ENCODE data around the gene ARFGAP1. TPM values are rescaled to one million over a fixed set of nuclear protein-coding genes. Genes with fewer than 3 reads are reported as not detected.

The ARFGAP1 gene
- total RNA-seq, 3 donors from 2014 or later: 76.5 to 85.8 (median 82.4) TPM

GRCh38 chr20:63290136-63290676 is 17.6 kb downstream of the ARFGAP1 start:
- intact Hi-C loops (cut with DNase I, micrococcal nuclease): no loop called here
- H3K4me1 ChIP-seq (ENCODE audit: low read depth): no peaks in the 10 kb centered on the region
- DNase-seq (no peak), ATAC-seq (no peak)
- no peak overlapping the region for H3K4me3 ChIP-seq
- H3K36me3 ChIP-seq (ENCODE audit: low read depth): no peaks in the 10 kb centered on the region
- H3K9me3 ChIP-seq: no peaks in the 10 kb centered on the region
- TF ChIP-seq CTCF (IDR thresholded peaks at IDR 0.05): no peak

GRCh38 chr20:63290677-63291472 is 18.3 kb downstream of the ARFGAP1 start:
- TF ChIP-seq CTCF (IDR thresholded peaks at IDR 0.05): peak; percentile 75
- intact Hi-C loops (cut with DNase I, micrococcal nuclease): no loop called here
- Histone ChIP-seq H3K9me3 (no peaks in the 10 kb centered on the region), H3K4me1 (ENCODE audit: low read depth) (no peaks in the 10 kb centered on the region), H3K36me3 (ENCODE audit: low read depth) (no peaks in the 10 kb centered on the region), H3K4me3 (no peak overlapping the region)
- ATAC-seq: peak; percentile 72
- peak in 2 of 3 donors; percentile 64 to 73 for DNase-seq

- H3K4me3 ChIP-seq: no peak overlapping the region
- no peak for DNase-seq
- no peaks in the 10 kb centered on the region for H3K4me1 ChIP-seq (ENCODE audit: low read depth)
- H3K36me3 ChIP-seq (ENCODE audit: low read depth): no peaks in the 10 kb centered on the region
- TF ChIP-seq CTCF (IDR thresholded peaks at IDR 0.05): no peak
- intact Hi-C loops (cut with DNase I, micrococcal nuclease): no loop called here
- H3K9me3 ChIP-seq: no peaks in the 10 kb centered on the region
- ATAC-seq: no peak
These were observed 19.2 kb downstream of the ARFGAP1 start for GRCh38 chr20:63291811-63292210.

GRCh38 chr20:63292292-63292701 is 19.7 kb downstream of the ARFGAP1 start:
- Histone ChIP-seq H3K4me3 (no peak overlapping the region), H3K9me3 (no peaks in the 10 kb centered on the region), H3K4me1 (ENCODE audit: low read depth) (no peaks in the 10 kb centered on the region), H3K36me3 (ENCODE audit: low read depth) (no peaks in the 10 kb centered on the region)
- no peak for TF ChIP-seq CTCF (IDR thresholded peaks at IDR 0.05)
- ATAC-seq: peak; percentile 11
- intact Hi-C loops (cut with DNase I, micrococcal nuclease): no loop called here
- no peak for DNase-seq

GRCh38 chr20:63292904-63293303 is 20.3 kb downstream of the ARFGAP1 start, which contains the start of gene COL20A1:
COL20A1 (plus strand) TSS chr20:63293186; CDS start chr20:63295108, 1,922 bp downstream.
- DNase-seq: no peak
- no peaks in the 10 kb centered on the region for H3K9me3 ChIP-seq
- no peak within 1 kb of the TSS for H3K4me3 ChIP-seq
- no peaks in the 10 kb centered on the region for H3K36me3 ChIP-seq (ENCODE audit: low read depth)
- ATAC-seq: no peak
- no peaks in the 10 kb centered on the region for H3K4me1 ChIP-seq (ENCODE audit: low read depth)
- intact Hi-C loops (cut with DNase I, micrococcal nuclease): no loop called here
- TF ChIP-seq CTCF (IDR thresholded peaks at IDR 0.05): no peak
